Endodermal cell (in vitro differentiated cells): ENCODE results near the gene CHCHD3. TPM values are rescaled to one million over a fixed set of nuclear protein-coding genes. Genes with fewer than 3 reads are reported as not detected.

Experiments
- DNase-seq: peaks from one replicate; pipeline ENCODE4 v3.0.0-alpha.2; 2017
- H3K27ac ChIP-seq: 2 replicates; pipeline ENCODE4 v1.5.1; 2013; ENCODE audit warnings: mild to moderate bottlenecking, low read depth, low read length, moderate library complexity
- H3K27me3 ChIP-seq: 2 replicates; pipeline ENCODE4 v1.6.1; 2013; ENCODE audit warnings: mild to moderate bottlenecking, low read length, moderate library complexity; ENCODE audit not compliant: insufficient read depth, control insufficient read depth, poor library complexity, severe bottlenecking
- H3K36me3 ChIP-seq: 2 replicates; pipeline ENCODE4 v1.7.0; 2013; ENCODE audit warnings: mild to moderate bottlenecking, low read length, moderate library complexity; ENCODE audit not compliant: control insufficient read depth, insufficient read depth
- H3K4me1 ChIP-seq: one replicate; pipeline ENCODE4 v1.7.0; 2013; ENCODE audit warnings: low read length; ENCODE audit not compliant: control insufficient read depth, insufficient read depth
- H3K4me3 ChIP-seq: 2 replicates; pipeline ENCODE4 v1.5.1; 2013; ENCODE audit warnings: mild to moderate bottlenecking, low read length, moderate library complexity
- H3K9ac ChIP-seq: 2 replicates; pipeline ENCODE4 v1.6.1; 2013; ENCODE audit warnings: mild to moderate bottlenecking, low read length, moderate library complexity; ENCODE audit not compliant: poor library complexity, severe bottlenecking; ENCODE audit errors: extremely low read depth
- H3K9me3 ChIP-seq: 2 replicates; pipeline ENCODE4 v1.6.1; 2013; ENCODE audit warnings: mild to moderate bottlenecking, low read length, moderate library complexity; ENCODE audit not compliant: control insufficient read depth
- H3K27ac Mint-ChIP-seq: 2 replicates; pipeline ENCODE4 v1.8.0; 2020; ENCODE audit warnings: mixed read lengths
- H3K27me3 Mint-ChIP-seq: 2 replicates; pipeline ENCODE4 v1.8.0; 2021; ENCODE audit warnings: mild to moderate bottlenecking, mixed read lengths; ENCODE audit not compliant: insufficient read depth
- H3K36me3 Mint-ChIP-seq: 2 replicates; pipeline ENCODE4 v1.8.0; 2020; ENCODE audit warnings: low read depth, mixed read lengths
- H3K4me1 Mint-ChIP-seq: 2 replicates; pipeline ENCODE4 v1.8.0; 2020; ENCODE audit warnings: mixed read lengths
- H3K4me3 Mint-ChIP-seq: 2 replicates; pipeline ENCODE4 v1.8.0; 2020; ENCODE audit warnings: mild to moderate bottlenecking, moderate library complexity, mixed read lengths
- H3K9me3 Mint-ChIP-seq: 2 replicates; pipeline ENCODE4 v1.8.0; 2020; ENCODE audit warnings: mild to moderate bottlenecking, mixed read lengths
- CTCF ChIP-seq: fragments of 200-600 bp; sonication (generic); conservative IDR thresholded peaks from 2 replicates; pipeline ENCODE4 v1.5.0; 2021; ENCODE audit warnings: antibody characterized with exemption, mild to moderate bottlenecking
- WGBS, 2 experiments: methylation state at CpG; one replicate each; pipeline versions ENCODE4 v1.1.5 to v1.1.7; 2013; ENCODE audit warnings: missing lambda C conversion rate in 2 of 2, mixed read lengths in 1 of 2; ENCODE audit not compliant: insufficient coverage in 1 of 2, insufficient read length in 1 of 2; 5-methylcytosine and 5-hydroxymethylcytosine counted together
- total RNA-seq, 2 donors: library from RNA; stranded (reverse); fragmentation: NEBNext Ultra II Directional in 1 of 2; extraction: Animal tissue kit (Norgen Biotek cat#: 25700) in 1 of 2; gene quantifications; 2 replicates in 1 of 2; 3 replicates in 1 of 2; pipeline ENCODE4 v1.2.1, GENCODE V29; 2021

CHCHD3 gene
- total RNA-seq, 2 donors from 2014 or later = 70.4 to 75.2 TPM

- no peak for DNase-seq
- 94% methylated on average over 3 to 6 of the region's 6 CpGs for WGBS, 2 experiments
- TF ChIP-seq CTCF = no peak
- no peak overlapping the region for H3K27ac Mint-ChIP-seq
- H3K4me1 ChIP-seq = no peaks in the 10 kb centered on the region
- peaks cover 30% of the 10 kb centered on the region for H3K4me1 Mint-ChIP-seq
- H3K27ac ChIP-seq = no peak overlapping the region
- no peaks in the 10 kb centered on the region for H3K9me3 ChIP-seq
- H3K36me3 ChIP-seq = no peaks in the 10 kb centered on the region
- H3K27me3 ChIP-seq = no peaks in the 10 kb centered on the region
- H3K27me3 Mint-ChIP-seq = no peaks in the 10 kb centered on the region
- H3K36me3 Mint-ChIP-seq = no peaks in the 10 kb centered on the region
- no peaks in the 10 kb centered on the region for H3K9me3 Mint-ChIP-seq
- no peak overlapping the region for H3K4me3 ChIP-seq
- no peak overlapping the region for H3K4me3 Mint-ChIP-seq
- H3K9ac ChIP-seq = no peak overlapping the region
These were observed 117.0 kb downstream of the CHCHD3 start for GRCh38 chr7:132964876-132965275.

GRCh38 chr7:132959891-132960290 is 122.0 kb downstream of the CHCHD3 start:
- DNase-seq = no peak
- Mint-ChIP-seq H3K4me1 (peaks cover 25% of the 10 kb centered on the region), H3K9me3 (no peaks in the 10 kb centered on the region), H3K27me3 (no peaks in the 10 kb centered on the region), H3K27ac (no peak overlapping the region), H3K4me3 (no peak overlapping the region), H3K36me3 (no peaks in the 10 kb centered on the region)
- Histone ChIP-seq H3K4me3 (no peak overlapping the region), H3K27ac (no peak overlapping the region), H3K36me3 (no peaks in the 10 kb centered on the region), H3K27me3 (no peaks in the 10 kb centered on the region), H3K9me3 (no peaks in the 10 kb centered on the region), H3K9ac (no peak overlapping the region), H3K4me1 (peaks cover 12% of the 10 kb centered on the region)
- WGBS, 2 experiments = 97 to 100% methylated on average over 5 to 6 of the region's 6 CpGs
- TF ChIP-seq CTCF = no peak

GRCh38 chr7:132956556-132956955 is 125.3 kb downstream of the CHCHD3 start:
- Histone ChIP-seq H3K36me3 (no peaks in the 10 kb centered on the region), H3K27me3 (no peaks in the 10 kb centered on the region), H3K4me1 (peaks cover 12% of the 10 kb centered on the region), H3K9me3 (no peaks in the 10 kb centered on the region), H3K4me3 (peak overlapping the region; percentile 47), H3K9ac (no peak overlapping the region), H3K27ac (no peak overlapping the region)
- no peak overlapping the region for H3K4me3 Mint-ChIP-seq
- no peaks in the 10 kb centered on the region for H3K36me3 Mint-ChIP-seq
- H3K4me1 Mint-ChIP-seq = peaks cover 15% of the 10 kb centered on the region
- no peaks in the 10 kb centered on the region for H3K9me3 Mint-ChIP-seq
- DNase-seq = no peak
- no peak overlapping the region for H3K27ac Mint-ChIP-seq
- WGBS, 2 experiments = 74 to 100% methylated on average over 1 to 2 of the region's 2 CpGs
- no peak for TF ChIP-seq CTCF
- H3K27me3 Mint-ChIP-seq = no peaks in the 10 kb centered on the region
